HepG2 (cell line): ENCODE results near the gene PFKP. TPM values are rescaled to one million over a fixed set of nuclear protein-coding genes. Genes with fewer than 3 reads are reported as not detected.

ENCODE experiments used
- GMEB1 ChIP-seq: sonication (generic); formaldehyde crosslinking; IDR thresholded peaks from 2 replicates; pipeline ENCODE4 v1.5.1; 2020; ENCODE audit warnings: missing genetic modification reagents, mild to moderate bottlenecking, borderline replicate concordance
- ZNF142 ChIP-seq: sonication (generic); formaldehyde crosslinking; IDR thresholded peaks from 2 replicates; pipeline ENCODE4 v1.4.0; 2020; ENCODE audit warnings: missing genetic modification reagents
- ZNF362 ChIP-seq: sonication (generic); formaldehyde crosslinking; IDR thresholded peaks from 2 replicates; pipeline ENCODE4 v1.4.0; 2020; ENCODE audit warnings: missing genetic modification reagents, mild to moderate bottlenecking, borderline replicate concordance
- ZNF552 ChIP-seq: sonication (generic); formaldehyde crosslinking; IDR thresholded peaks from 2 replicates; pipeline ENCODE4 v1.9.0; 2022; ENCODE audit warnings: missing genetic modification reagents, mild to moderate bottlenecking, borderline replicate concordance
- ZSCAN29 ChIP-seq: sonication (generic); formaldehyde crosslinking; conservative IDR thresholded peaks from 2 replicates; pipeline ENCODE4 v1.4.0; 2020; ENCODE audit warnings: mild to moderate bottlenecking, missing genetic modification reagents
- polyA plus RNA-seq, 8 experiments: library from polyadenylated mRNA; depleted of rRNA in 3 of 8; stranded (reverse) in 7 of 8; unstranded in 1 of 8; fragments of >200 nt; fragmentation: Illumina TruSeq in 4 of 8; extraction: Trizol in 4 of 8; gene quantifications; 2 replicates each; pipeline versions ENCODE4 v1.2.1 to v1.2.3, GENCODE V29; 2011 to 2016; ENCODE audit warnings: low read depth in 4 of 8, missing spikeins in 1 of 8, mixed read lengths in 1 of 8; ENCODE audit not compliant: insufficient read depth in 1 of 8
- total RNA-seq, 5 experiments: library from RNA; depleted of rRNA; stranded (reverse); fragments of >200 nt; fragmentation: Illumina TruSeq; extraction: Trizol; gene quantifications; 2 replicates each; pipeline ENCODE4 v1.2.3, GENCODE V29; 2016; ENCODE audit warnings: low read depth in 1 of 5
- TF ChIP-seq, protein P1 (sequence below): IDR thresholded peaks from 2 replicates; pipeline ENCODE4 v1.6.1; 2016; ENCODE audit warnings: low read depth, missing genetic modification reagents, missing compliant biosample characterization
- TF ChIP-seq, protein P2 (sequence below): sonication (generic); formaldehyde crosslinking; IDR thresholded peaks from 2 replicates; pipeline ENCODE4 v1.4.0; 2020; ENCODE audit warnings: missing genetic modification reagents, borderline replicate concordance

Gene PFKP
- total and polyA plus RNA-seq, 2 of the 13 experiments (the other 11 are each of a cell fraction or from before 2014, with no cell fraction given) = 0.80 to 2.4 TPM

GRCh38 chr10:3147117-3147820, 79.9 kb downstream of the PFKP start (continued):
- TF ChIP-seq, protein P1, sequence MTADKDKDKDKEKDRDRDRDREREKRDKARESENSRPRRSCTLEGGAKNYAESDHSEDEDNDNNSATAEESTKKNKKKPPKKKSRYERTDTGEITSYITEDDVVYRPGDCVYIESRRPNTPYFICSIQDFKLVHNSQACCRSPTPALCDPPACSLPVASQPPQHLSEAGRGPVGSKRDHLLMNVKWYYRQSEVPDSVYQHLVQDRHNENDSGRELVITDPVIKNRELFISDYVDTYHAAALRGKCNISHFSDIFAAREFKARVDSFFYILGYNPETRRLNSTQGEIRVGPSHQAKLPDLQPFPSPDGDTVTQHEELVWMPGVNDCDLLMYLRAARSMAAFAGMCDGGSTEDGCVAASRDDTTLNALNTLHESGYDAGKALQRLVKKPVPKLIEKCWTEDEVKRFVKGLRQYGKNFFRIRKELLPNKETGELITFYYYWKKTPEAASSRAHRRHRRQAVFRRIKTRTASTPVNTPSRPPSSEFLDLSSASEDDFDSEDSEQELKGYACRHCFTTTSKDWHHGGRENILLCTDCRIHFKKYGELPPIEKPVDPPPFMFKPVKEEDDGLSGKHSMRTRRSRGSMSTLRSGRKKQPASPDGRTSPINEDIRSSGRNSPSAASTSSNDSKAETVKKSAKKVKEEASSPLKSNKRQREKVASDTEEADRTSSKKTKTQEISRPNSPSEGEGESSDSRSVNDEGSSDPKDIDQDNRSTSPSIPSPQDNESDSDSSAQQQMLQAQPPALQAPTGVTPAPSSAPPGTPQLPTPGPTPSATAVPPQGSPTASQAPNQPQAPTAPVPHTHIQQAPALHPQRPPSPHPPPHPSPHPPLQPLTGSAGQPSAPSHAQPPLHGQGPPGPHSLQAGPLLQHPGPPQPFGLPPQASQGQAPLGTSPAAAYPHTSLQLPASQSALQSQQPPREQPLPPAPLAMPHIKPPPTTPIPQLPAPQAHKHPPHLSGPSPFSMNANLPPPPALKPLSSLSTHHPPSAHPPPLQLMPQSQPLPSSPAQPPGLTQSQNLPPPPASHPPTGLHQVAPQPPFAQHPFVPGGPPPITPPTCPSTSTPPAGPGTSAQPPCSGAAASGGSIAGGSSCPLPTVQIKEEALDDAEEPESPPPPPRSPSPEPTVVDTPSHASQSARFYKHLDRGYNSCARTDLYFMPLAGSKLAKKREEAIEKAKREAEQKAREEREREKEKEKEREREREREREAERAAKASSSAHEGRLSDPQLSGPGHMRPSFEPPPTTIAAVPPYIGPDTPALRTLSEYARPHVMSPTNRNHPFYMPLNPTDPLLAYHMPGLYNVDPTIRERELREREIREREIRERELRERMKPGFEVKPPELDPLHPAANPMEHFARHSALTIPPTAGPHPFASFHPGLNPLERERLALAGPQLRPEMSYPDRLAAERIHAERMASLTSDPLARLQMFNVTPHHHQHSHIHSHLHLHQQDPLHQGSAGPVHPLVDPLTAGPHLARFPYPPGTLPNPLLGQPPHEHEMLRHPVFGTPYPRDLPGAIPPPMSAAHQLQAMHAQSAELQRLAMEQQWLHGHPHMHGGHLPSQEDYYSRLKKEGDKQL (CRISPR knock-in tag) = no peak
- TF ChIP-seq, protein P2, sequence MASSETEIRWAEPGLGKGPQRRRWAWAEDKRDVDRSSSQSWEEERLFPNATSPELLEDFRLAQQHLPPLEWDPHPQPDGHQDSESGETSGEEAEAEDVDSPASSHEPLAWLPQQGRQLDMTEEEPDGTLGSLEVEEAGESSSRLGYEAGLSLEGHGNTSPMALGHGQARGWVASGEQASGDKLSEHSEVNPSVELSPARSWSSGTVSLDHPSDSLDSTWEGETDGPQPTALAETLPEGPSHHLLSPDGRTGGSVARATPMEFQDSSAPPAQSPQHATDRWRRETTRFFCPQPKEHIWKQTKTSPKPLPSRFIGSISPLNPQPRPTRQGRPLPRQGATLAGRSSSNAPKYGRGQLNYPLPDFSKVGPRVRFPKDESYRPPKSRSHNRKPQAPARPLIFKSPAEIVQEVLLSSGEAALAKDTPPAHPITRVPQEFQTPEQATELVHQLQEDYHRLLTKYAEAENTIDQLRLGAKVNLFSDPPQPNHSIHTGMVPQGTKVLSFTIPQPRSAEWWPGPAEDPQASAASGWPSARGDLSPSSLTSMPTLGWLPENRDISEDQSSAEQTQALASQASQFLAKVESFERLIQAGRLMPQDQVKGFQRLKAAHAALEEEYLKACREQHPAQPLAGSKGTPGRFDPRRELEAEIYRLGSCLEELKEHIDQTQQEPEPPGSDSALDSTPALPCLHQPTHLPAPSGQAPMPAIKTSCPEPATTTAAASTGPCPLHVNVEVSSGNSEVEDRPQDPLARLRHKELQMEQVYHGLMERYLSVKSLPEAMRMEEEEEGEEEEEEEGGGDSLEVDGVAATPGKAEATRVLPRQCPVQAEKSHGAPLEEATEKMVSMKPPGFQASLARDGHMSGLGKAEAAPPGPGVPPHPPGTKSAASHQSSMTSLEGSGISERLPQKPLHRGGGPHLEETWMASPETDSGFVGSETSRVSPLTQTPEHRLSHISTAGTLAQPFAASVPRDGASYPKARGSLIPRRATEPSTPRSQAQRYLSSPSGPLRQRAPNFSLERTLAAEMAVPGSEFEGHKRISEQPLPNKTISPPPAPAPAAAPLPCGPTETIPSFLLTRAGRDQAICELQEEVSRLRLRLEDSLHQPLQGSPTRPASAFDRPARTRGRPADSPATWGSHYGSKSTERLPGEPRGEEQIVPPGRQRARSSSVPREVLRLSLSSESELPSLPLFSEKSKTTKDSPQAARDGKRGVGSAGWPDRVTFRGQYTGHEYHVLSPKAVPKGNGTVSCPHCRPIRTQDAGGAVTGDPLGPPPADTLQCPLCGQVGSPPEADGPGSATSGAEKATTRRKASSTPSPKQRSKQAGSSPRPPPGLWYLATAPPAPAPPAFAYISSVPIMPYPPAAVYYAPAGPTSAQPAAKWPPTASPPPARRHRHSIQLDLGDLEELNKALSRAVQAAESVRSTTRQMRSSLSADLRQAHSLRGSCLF (CRISPR knock-in tag) = no peak
- TF ChIP-seq GMEB1 (CRISPR knock-in tag) (no peak), ZSCAN29 (CRISPR knock-in tag) (no peak), ZNF552 (CRISPR knock-in tag) (no peak), ZNF362 (CRISPR knock-in tag) (no peak), ZNF142 (no peak)
- TF ChIP-seq, all 625 proteins: peak for 0
